ENCODE data around the gene EXOSC7.

The EXOSC7 gene

GRCh38 chr3:44993471-44994205, 17.6 kb downstream of the EXOSC7 start:
- DNase-seq, result no peak

- DNase-seq, result no peak
Observed at GRCh38 chr3:44995142-44995770, 19.2 kb downstream of the EXOSC7 start.

- DNase-seq, result no peak
Observed at GRCh38 chr3:44996556-44996969, 20.5 kb downstream of the EXOSC7 start.

GRCh38 chr3:44999782-45000181, 23.7 kb downstream of the EXOSC7 start:
- DNase-seq, result no peak

- DNase-seq, result no peak
Observed at GRCh38 chr3:45000823-45001222, 24.8 kb downstream of the EXOSC7 start.

- no peak for DNase-seq
Observed at GRCh38 chr3:45001738-45002137, 25.7 kb downstream of the EXOSC7 start.

GRCh38 chr3:45002139-45002660, 26.2 kb downstream of the EXOSC7 start:
- no peak for DNase-seq

GRCh38 chr3:45002720-45003119, 26.7 kb downstream of the EXOSC7 start:
- no peak for DNase-seq

GRCh38 chr3:45003406-45003805, 27.4 kb downstream of the EXOSC7 start:
- no peak for DNase-seq

- no peak for DNase-seq
Observed at GRCh38 chr3:45003859-45004258, 27.8 kb downstream of the EXOSC7 start.

- DNase-seq, result no peak
Observed at GRCh38 chr3:45007091-45007490, 31.0 kb downstream of the EXOSC7 start.

- DNase-seq, result no peak
Observed at GRCh38 chr3:45008117-45008516, 32.1 kb downstream of the EXOSC7 start.

- DNase-seq, result no peak
Observed at GRCh38 chr3:45009868-45010267, 33.8 kb downstream of the EXOSC7 start.

- no peak for DNase-seq
Observed at GRCh38 chr3:45010811-45011333, 34.8 kb downstream of the EXOSC7 start.

- no peak for DNase-seq
Observed at GRCh38 chr3:45011756-45012508, 35.9 kb downstream of the EXOSC7 start.

GRCh38 chr3:45012577-45012976, 36.5 kb downstream of the EXOSC7 start:
- DNase-seq, result no peak

- DNase-seq, result no peak
Observed at GRCh38 chr3:45016916-45017315, 40.9 kb downstream of the EXOSC7 start.

- no peak for DNase-seq
Observed at GRCh38 chr3:45017821-45018220, 41.8 kb downstream of the EXOSC7 start.

GRCh38 chr3:45020534-45020933, 44.5 kb downstream of the EXOSC7 start:
- DNase-seq, result no peak

GRCh38 chr3:45021524-45022297, 45.7 kb downstream of the EXOSC7 start:
- no peak for DNase-seq

GRCh38 chr3:45023675-45024074, 47.6 kb downstream of the EXOSC7 start:
- no peak for DNase-seq

GRCh38 chr3:45024542-45025255, 48.7 kb downstream of the EXOSC7 start:
- no peak for DNase-seq

Measured in 8988T (cell line).